Uterus (tissue), 2 donors: ENCODE measurements around the gene TUBA3C.
"Not testable (repeated sequence)": the region's sequence is repeated elsewhere in the genome, so short reads cannot be mapped to it uniquely, and the experiment has no call there.

Experiments used
- CTCF ChIP-seq, 4 experiments: fragments of 200-600 bp in 2 of 4; fragments of 450-650 bp in 2 of 4; sonication (generic) in 2 of 4; IDR thresholded peaks; one replicate each; pipeline ENCODE4 v1.5.1; 2016 to 2019; ENCODE audit warnings: antibody characterized with exemption in 4 of 4, mild to moderate bottlenecking in 2 of 4, moderate library complexity in 1 of 4
- POLR2A ChIP-seq, 2 donors: fragments of 450-650 bp; IDR thresholded peaks; one replicate each; pipeline ENCODE4 v1.6.1; 2016; ENCODE audit warnings: antibody characterized with exemption in 2 of 2, mild to moderate bottlenecking in 1 of 2, moderate library complexity in 1 of 2

GRCh38 chr13:19176981-19177776 is 4.4 kb downstream of the TUBA3C start:
- TF ChIP-seq CTCF, POLR2A (IDR thresholded peaks at IDR 0.05): not testable (repeated sequence)
